Gastroesophageal sphincter (tissue), 4 donors: Measurements from ENCODE around the gene CDHR5. TPM values are rescaled to one million over a fixed set of nuclear protein-coding genes. Genes with fewer than 3 reads are reported as not detected.

Source experiments
- ATAC-seq: fragments of 150-250 bp; one replicate; pipeline ENCODE4 v1.9.1; 2016; ENCODE audit warnings: mild to moderate bottlenecking, moderate library complexity
- H3K27ac ChIP-seq, 4 donors: fragments of 200-600 bp; sonication (generic) in 3 of 4; 1 replicate in 3 of 4; 2 replicates in 1 of 4; pipeline ENCODE4 v1.5.1; 2016 to 2019
- H3K27me3 ChIP-seq: fragments of 200-600 bp; sonication (generic); one replicate; pipeline ENCODE4 v1.5.1; 2019
- H3K36me3 ChIP-seq, 2 donors: fragments of 200-600 bp; sonication (generic); one replicate each; pipeline ENCODE4 v1.5.1; 2019; ENCODE audit warnings: control low read depth in 1 of 2
- H3K4me1 ChIP-seq, 3 donors: fragments of 200-600 bp; sonication (generic); 1 replicate in 2 of 3; 2 replicates in 1 of 3; pipeline ENCODE4 v1.5.1; 2016 to 2019; ENCODE audit warnings: control low read depth in 2 of 3
- H3K4me3 ChIP-seq, 2 donors: fragments of 200-600 bp; sonication (generic); one replicate each; pipeline ENCODE4 v1.5.1; 2019; ENCODE audit warnings: mild to moderate bottlenecking in 1 of 2, moderate library complexity in 1 of 2
- H3K9me3 ChIP-seq, 3 donors: fragments of 200-600 bp; sonication (generic); one replicate each; pipeline ENCODE4 v1.5.1; 2017 to 2019; ENCODE audit warnings: control low read depth in 2 of 3
- CTCF ChIP-seq, 4 experiments: fragments of 200-600 bp in 2 of 4; fragments of 450-650 bp in 2 of 4; sonication (generic) in 1 of 4; IDR thresholded peaks; one replicate each; pipeline ENCODE4 v1.5.1; 2017 to 2019; ENCODE audit warnings: antibody characterized with exemption in 4 of 4, mild to moderate bottlenecking in 2 of 4, moderate library complexity in 2 of 4
- EP300 ChIP-seq: sonication (generic); formaldehyde crosslinking; IDR thresholded peaks from one replicate; pipeline ENCODE4 v1.6.1; 2017; ENCODE audit warnings: antibody characterized with exemption, mild to moderate bottlenecking
- POLR2A ChIP-seq, 2 donors: fragments of 450-650 bp; IDR thresholded peaks; one replicate each; pipeline ENCODE4 v1.6.1; 2017; ENCODE audit warnings: antibody characterized with exemption in 2 of 2, mild to moderate bottlenecking in 2 of 2, moderate library complexity in 1 of 2
- POLR2AphosphoS5 ChIP-seq: sonication (generic); formaldehyde crosslinking; IDR thresholded peaks from one replicate; pipeline ENCODE4 v1.6.1; 2017; ENCODE audit warnings: antibody characterized with exemption
- WGBS, 2 donors: methylation state at CpG; one replicate each; pipeline ENCODE4 v1.1.5; 2018; ENCODE audit warnings: low coverage in 1 of 2; 5-methylcytosine and 5-hydroxymethylcytosine counted together
- total RNA-seq, 4 donors: library from RNA; depleted of rRNA; stranded (reverse); fragments of >200 nt; gene quantifications; one replicate each; pipeline ENCODE4 v1.1.0, GENCODE V29; 2016

The CDHR5 gene
- total RNA-seq, 4 donors from 2014 or later: not detected

GRCh38 chr11:643849-644738, 19.3 kb upstream of the CDHR5 start:
- 77 to 80% methylated on average over 3 to 10 of the region's 50 CpGs for WGBS, 2 donors
- Histone ChIP-seq H3K27me3 (peaks cover 14% of the 10 kb centered on the region), H3K36me3 (peaks cover 0 to 69% of the 10 kb centered on the region in 2 donors), H3K4me3 (no peak overlapping the region), H3K4me1 (peaks cover 0 to 13% (median 0%) of the 10 kb centered on the region in 3 donors), H3K9me3 (no peaks in the 10 kb centered on the region), H3K27ac (no peak overlapping the region)
- TF ChIP-seq POLR2A (IDR thresholded peaks at IDR 0.05) (no peak), EP300 (no peak), POLR2AphosphoS5 (no peak), CTCF (IDR thresholded peaks at IDR 0.05) (no peak)
- ATAC-seq: no peak

GRCh38 chr11:643366-643765, 18.6 kb upstream of the CDHR5 start:
- TF ChIP-seq CTCF (IDR thresholded peaks at IDR 0.05) (no peak), EP300 (no peak), POLR2A (IDR thresholded peaks at IDR 0.05) (no peak), POLR2AphosphoS5 (no peak)
- Histone ChIP-seq H3K27me3 (peaks cover 21% of the 10 kb centered on the region), H3K4me1 (peaks cover 0 to 20% (median 0%) of the 10 kb centered on the region in 3 donors), H3K4me3 (no peak overlapping the region), H3K36me3 (peaks cover 0 to 70% of the 10 kb centered on the region in 2 donors), H3K27ac (no peak overlapping the region), H3K9me3 (no peaks in the 10 kb centered on the region)
- 91 to 94% methylated on average over 4 to 5 of the region's 9 CpGs for WGBS, 2 donors
- ATAC-seq: no peak

- no peak for ATAC-seq
- Histone ChIP-seq H3K9me3 (no peaks in the 10 kb centered on the region), H3K4me3 (no peak overlapping the region), H3K4me1 (peaks cover 0 to 35% (median 5%) of the 10 kb centered on the region in 3 donors), H3K27me3 (peaks cover 36% of the 10 kb centered on the region), H3K36me3 (peaks cover 0 to 63% of the 10 kb centered on the region in 2 donors), H3K27ac (no peak overlapping the region)
- TF ChIP-seq POLR2A (IDR thresholded peaks at IDR 0.05): no peak
- no peak for TF ChIP-seq EP300
- no peak for TF ChIP-seq CTCF (IDR thresholded peaks at IDR 0.05)
- no peak for TF ChIP-seq POLR2AphosphoS5
- 85 to 100% methylated on average over 1 to 5 of the region's 19 CpGs for WGBS, 2 donors
Observed at GRCh38 chr11:641806-642370, 17.1 kb upstream of the CDHR5 start.

- Histone ChIP-seq H3K36me3 (peaks cover 0 to 50% of the 10 kb centered on the region in 2 donors), H3K4me1 (peaks cover 0 to 42% (median 11%) of the 10 kb centered on the region in 3 donors), H3K4me3 (no peak overlapping the region), H3K9me3 (no peaks in the 10 kb centered on the region), H3K27me3 (peaks cover 43% of the 10 kb centered on the region), H3K27ac (no peak overlapping the region)
- TF ChIP-seq CTCF (IDR thresholded peaks at IDR 0.05) (no peak), EP300 (no peak), POLR2AphosphoS5 (no peak), POLR2A (IDR thresholded peaks at IDR 0.05) (no peak)
- WGBS, 2 donors: 40 to 80% methylated on average over 2 of the region's 69 CpGs
- no peak for ATAC-seq
Observed at GRCh38 chr11:640021-640706, 15.4 kb upstream of the CDHR5 start.
